Measurements from ENCODE around the gene PUS1.
"Not testable (repeated sequence)": the region's sequence is repeated elsewhere in the genome, so short reads cannot be mapped to it uniquely, and the experiment has no call there.

Gene PUS1

GRCh38 chr12:131928711-131929580 lies at the start of gene PUS1:
Gene PUS1, plus strand, starts transcription at chr12:131929276. Its CDS starts 447 bp downstream, at chr12:131929723.
- DNase-seq (ENCODE audit: low spot score): peak; percentile 90

GRCh38 chr12:131882804-131883520 lies 46.1 kb upstream of the PUS1 start:
- no peak for DNase-seq (ENCODE audit: low spot score)

- DNase-seq (ENCODE audit: low spot score): no peak
Measured at GRCh38 chr12:131883521-131883900, 45.6 kb upstream of the PUS1 start.

GRCh38 chr12:131885076-131885475 lies 44.0 kb upstream of the PUS1 start:
- not testable (repeated sequence) for DNase-seq (ENCODE audit: low spot score)

GRCh38 chr12:131885543-131886057 lies 43.5 kb upstream of the PUS1 start:
- DNase-seq (ENCODE audit: low spot score): no peak

GRCh38 chr12:131891722-131892121 lies 37.4 kb upstream of the PUS1 start:
- not testable (repeated sequence) for DNase-seq (ENCODE audit: low spot score)

- no peak for DNase-seq (ENCODE audit: low spot score)
Measured at GRCh38 chr12:131892711-131893604, 36.1 kb upstream of the PUS1 start.

GRCh38 chr12:131893605-131894312 lies 35.3 kb upstream of the PUS1 start:
- DNase-seq (ENCODE audit: low spot score): peak; percentile 26

GRCh38 chr12:131894313-131894860 lies 34.7 kb upstream of the PUS1 start, which contains the start of gene ULK1:
Gene ULK1, plus strand, starts transcription at chr12:131894622. Its CDS starts 380 bp downstream, at chr12:131895002.
- peak; percentile 88 for DNase-seq (ENCODE audit: low spot score)

- no peak for DNase-seq (ENCODE audit: low spot score)
Measured at GRCh38 chr12:131894981-131895639, 34.0 kb upstream of the PUS1 start.

GRCh38 chr12:131895640-131896079 lies 33.4 kb upstream of the PUS1 start:
- no peak for DNase-seq (ENCODE audit: low spot score)

GRCh38 chr12:131896080-131896810 lies 32.8 kb upstream of the PUS1 start:
- DNase-seq (ENCODE audit: low spot score): peak; percentile 74

- DNase-seq (ENCODE audit: low spot score): peak; percentile 82
Measured at GRCh38 chr12:131896811-131897270, 32.2 kb upstream of the PUS1 start.

GRCh38 chr12:131897276-131897675 lies 31.8 kb upstream of the PUS1 start:
- DNase-seq (ENCODE audit: low spot score): no peak

GRCh38 chr12:131897875-131898274 lies 31.2 kb upstream of the PUS1 start:
- DNase-seq (ENCODE audit: low spot score): no peak

GRCh38 chr12:131900397-131900796 lies 28.7 kb upstream of the PUS1 start:
- no peak for DNase-seq (ENCODE audit: low spot score)

- no peak for DNase-seq (ENCODE audit: low spot score)
Measured at GRCh38 chr12:131901431-131902331, 27.4 kb upstream of the PUS1 start.
